ENCODE data around the gene RSAD1.
A peak's percentile ranks its signal among the peaks of the same experiment; 100 is the strongest.

The RSAD1 gene

GRCh38 chr17:50531428-50532025, 52.9 kb downstream of the RSAD1 start:
- Mint-ChIP-seq H3K27me3 (peaks cover 77% of the 10 kb centered on the region), H3K9me3 (no peaks in the 10 kb centered on the region), H3K4me1 (peaks cover 33% of the 10 kb centered on the region), H3K4me3 (no peak overlapping the region), H3K27ac (no peak overlapping the region)
- no peak for DNase-seq
- ATAC-seq, result no peak

GRCh38 chr17:50532452-50533024, 53.9 kb downstream of the RSAD1 start, which contains the start of gene EPN3:
TSS of gene EPN3 (plus strand) at chr17:50532735. CDS start at chr17:50536557, 3,822 bp downstream.
- DNase-seq, result no peak

GRCh38 chr17:50533185-50533584, 54.5 kb downstream of the RSAD1 start:
- H3K9me3 Mint-ChIP-seq, result no peaks in the 10 kb centered on the region
- no peak for ATAC-seq
- H3K4me1 Mint-ChIP-seq, result peaks cover 33% of the 10 kb centered on the region
- H3K27ac Mint-ChIP-seq, result no peak overlapping the region
- DNase-seq, result no peak
- H3K27me3 Mint-ChIP-seq, result peaks cover 76% of the 10 kb centered on the region
- H3K4me3 Mint-ChIP-seq, result peak overlapping the region in 1 of 2 donors; percentile 59

More at GRCh38 chr17:50532452-50533024, 53.9 kb downstream of the RSAD1 start, which contains the start of gene EPN3:
- Mint-ChIP-seq H3K4me1 (peaks cover 33% of the 10 kb centered on the region), H3K9me3 (no peaks in the 10 kb centered on the region), H3K27me3 (peaks cover 77% of the 10 kb centered on the region), H3K4me3 (peak within 1 kb of the TSS in 1 of 2 donors; percentile 59), H3K27ac (peak within 1 kb of the TSS in 1 of 2 donors; percentile 85)
- ATAC-seq, result peak; percentile 48

GRCh38 chr17:50533720-50534148, 55.1 kb downstream of the RSAD1 start:
- H3K27me3 Mint-ChIP-seq, result peaks cover 71% of the 10 kb centered on the region
- peak overlapping the region in 1 of 2 donors; percentile 85 for H3K27ac Mint-ChIP-seq
- H3K4me3 Mint-ChIP-seq, result peak overlapping the region; percentile 17 to 59
- DNase-seq, result no peak
- peak; percentile 26 for ATAC-seq
- peaks cover 33% of the 10 kb centered on the region for H3K4me1 Mint-ChIP-seq
- H3K9me3 Mint-ChIP-seq, result no peaks in the 10 kb centered on the region

- H3K27ac Mint-ChIP-seq, result peak overlapping the region in 1 of 2 donors; percentile 86
These were observed 55.7 kb downstream of the RSAD1 start for GRCh38 chr17:50534222-50534978.

GRCh38 chr17:50534979-50535326, 56.3 kb downstream of the RSAD1 start:
- H3K9me3 Mint-ChIP-seq, result no peaks in the 10 kb centered on the region
- peaks cover 59% of the 10 kb centered on the region for H3K27me3 Mint-ChIP-seq
- no peak overlapping the region for H3K4me3 Mint-ChIP-seq
- H3K4me1 Mint-ChIP-seq, result peaks cover 33% of the 10 kb centered on the region
- ATAC-seq (no peak), DNase-seq (no peak)
- H3K27ac Mint-ChIP-seq, result no peak overlapping the region

More at GRCh38 chr17:50534222-50534978, 55.7 kb downstream of the RSAD1 start:
- H3K27me3 Mint-ChIP-seq, result peaks cover 64% of the 10 kb centered on the region
- peak overlapping the region; percentile 17 to 59 for H3K4me3 Mint-ChIP-seq
- ATAC-seq, result peak; percentile 65
- no peaks in the 10 kb centered on the region for H3K9me3 Mint-ChIP-seq
- DNase-seq, result no peak
- peaks cover 33% of the 10 kb centered on the region for H3K4me1 Mint-ChIP-seq

- peaks cover 54% of the 10 kb centered on the region for H3K27me3 Mint-ChIP-seq
- H3K4me1 Mint-ChIP-seq, result peaks cover 33% of the 10 kb centered on the region
- H3K9me3 Mint-ChIP-seq, result no peaks in the 10 kb centered on the region
- ATAC-seq (no peak), DNase-seq (no peak)
- H3K27ac Mint-ChIP-seq, result no peak overlapping the region
- H3K4me3 Mint-ChIP-seq, result no peak overlapping the region
These were observed 56.7 kb downstream of the RSAD1 start for GRCh38 chr17:50535407-50535806.

All from stimulated activated naive CD8-positive, alpha-beta T cell treated with anti-CD3 and anti-CD28 coated beads, Interleukin-15, amount 100 ng/mL, for 72 hours (primary cell).